Thymus (tissue), 11 donors: ENCODE measurements around the gene PHIP. TPM values are rescaled to one million over a fixed set of nuclear protein-coding genes. Genes with fewer than 3 reads are reported as not detected.
"Not testable (repeated sequence)": the region's sequence is repeated elsewhere in the genome, so short reads cannot be mapped to it uniquely, and the experiment has no call there.

Experiments
- DNase-seq, 9 donors: peaks; one replicate each; pipeline ENCODE4 v3.0.0-alpha.2; 2013; ENCODE audit warnings: low spot score in 9 of 9, low read depth in 6 of 9, missing footprints in 1 of 9
- H3K27ac ChIP-seq, 2 donors: one replicate each; pipeline ENCODE4 v1.5.1; 2013; ENCODE audit warnings: control low read depth in 1 of 2, low read depth in 1 of 2, low read length in 1 of 2, mild to moderate bottlenecking in 1 of 2, moderate library complexity in 1 of 2
- H3K27me3 ChIP-seq, 2 donors: one replicate each; pipeline ENCODE4 v1.5.1; 2013; ENCODE audit warnings: low read length in 1 of 2; ENCODE audit not compliant: control insufficient read depth in 2 of 2, insufficient read depth in 1 of 2
- H3K36me3 ChIP-seq, 2 donors: one replicate each; pipeline ENCODE4 v1.5.1; 2013; ENCODE audit warnings: low read length in 1 of 2, mild to moderate bottlenecking in 1 of 2, moderate library complexity in 1 of 2; ENCODE audit not compliant: control insufficient read depth in 2 of 2, insufficient read depth in 2 of 2
- H3K4me1 ChIP-seq, 2 donors: one replicate each; pipeline ENCODE4 v1.5.1; 2013; ENCODE audit warnings: low read length in 2 of 2; ENCODE audit not compliant: control insufficient read depth in 2 of 2, insufficient read depth in 2 of 2
- H3K4me3 ChIP-seq, 2 donors: one replicate each; pipeline ENCODE4 v1.5.1; 2013; ENCODE audit warnings: low read length in 2 of 2, control low read depth in 1 of 2, mild to moderate bottlenecking in 1 of 2
- H3K9me3 ChIP-seq, 2 donors: one replicate each; pipeline ENCODE4 v1.5.1; 2013; ENCODE audit warnings: low read length in 1 of 2, mild to moderate bottlenecking in 1 of 2; ENCODE audit not compliant: control insufficient read depth in 2 of 2, insufficient read depth in 1 of 2
- WGBS: extraction: QIAGEN DNeasy Blood & Tissue Kit; methylation state at CpG from one replicate; pipeline ENCODE4 v1.1.7; 2013; 5-methylcytosine and 5-hydroxymethylcytosine counted together
- polyA plus RNA-seq: library from polyadenylated mRNA; stranded (reverse); fragments of 200-250 nt; gene quantifications from one replicate; pipeline ENCODE4 v1.2.3, GENCODE V29; 2013
- total RNA-seq: library from RNA; stranded (reverse); fragments of 120-200 nt; gene quantifications from one replicate; pipeline ENCODE4 v1.2.4, GENCODE V29; 2013
- donor health status: healthy.

Gene PHIP
- total and polyA plus RNA-seq, 2 donors, result 16.8 to 25.5 TPM

GRCh38 chr6:79091801-79092200 lies 13.7 kb upstream of the PHIP start:
- H3K9me3 ChIP-seq, H3K27ac ChIP-seq, H3K4me1 ChIP-seq, H3K27me3 ChIP-seq, H3K36me3 ChIP-seq, H3K4me3 ChIP-seq, DNase-seq: not testable (repeated sequence)
- 90% methylated on average over 5 of the region's 5 CpGs for WGBS

- 91% methylated on average over 2 of the region's 2 CpGs for WGBS
- no peaks in the 10 kb centered on the region for H3K9me3 ChIP-seq
- no peaks in the 10 kb centered on the region for H3K4me1 ChIP-seq
- no peaks in the 10 kb centered on the region for H3K27me3 ChIP-seq
- no peak for DNase-seq
- no peak overlapping the region for H3K4me3 ChIP-seq
- H3K36me3 ChIP-seq, result no peaks in the 10 kb centered on the region
- no peak overlapping the region for H3K27ac ChIP-seq
Measured at GRCh38 chr6:79089552-79090404, 11.7 kb upstream of the PHIP start.

GRCh38 chr6:79084693-79085092 lies 6.6 kb upstream of the PHIP start:
- Histone ChIP-seq H3K9me3 (no peaks in the 10 kb centered on the region), H3K4me1 (peaks cover 0 to 2% of the 10 kb centered on the region in 2 donors), H3K27me3 (no peaks in the 10 kb centered on the region), H3K36me3 (no peaks in the 10 kb centered on the region), H3K27ac (no peak overlapping the region), H3K4me3 (no peak overlapping the region)
- no peak for DNase-seq
- WGBS, result 89% methylated on average over 1 of the region's 1 CpG

- Histone ChIP-seq H3K4me3 (no peak overlapping the region), H3K27ac (no peak overlapping the region), H3K27me3 (no peaks in the 10 kb centered on the region), H3K9me3 (no peaks in the 10 kb centered on the region), H3K36me3 (no peaks in the 10 kb centered on the region), H3K4me1 (peaks cover 0 to 3% of the 10 kb centered on the region in 2 donors)
- no peak for DNase-seq
- 96% methylated on average over 1 of the region's 1 CpG for WGBS
Measured at GRCh38 chr6:79082304-79082703, 4.2 kb upstream of the PHIP start.

GRCh38 chr6:79081663-79082062 lies 3.6 kb upstream of the PHIP start:
- H3K4me3 ChIP-seq, result no peak overlapping the region
- H3K36me3 ChIP-seq, result no peaks in the 10 kb centered on the region
- no peaks in the 10 kb centered on the region for H3K27me3 ChIP-seq
- no peaks in the 10 kb centered on the region for H3K9me3 ChIP-seq
- H3K27ac ChIP-seq, result no peak overlapping the region
- no peak for DNase-seq
- peaks cover 0 to 3% of the 10 kb centered on the region in 2 donors for H3K4me1 ChIP-seq

- no peaks in the 10 kb centered on the region for H3K27me3 ChIP-seq
- peak overlapping the region in 1 of 2 donors; percentile 99 for H3K27ac ChIP-seq
- H3K4me1 ChIP-seq, result peaks cover 0 to 3% of the 10 kb centered on the region in 2 donors
- 37% methylated on average over 2 of the region's 2 CpGs for WGBS
- DNase-seq, result peak in 2 of 9 donors; percentile 15 to 35
- H3K9me3 ChIP-seq, result no peaks in the 10 kb centered on the region
- no peaks in the 10 kb centered on the region for H3K36me3 ChIP-seq
- peak overlapping the region in 1 of 2 donors; percentile 90 for H3K4me3 ChIP-seq
Measured at GRCh38 chr6:79079561-79080041, 1.5 kb upstream of the PHIP start.

- H3K27me3 ChIP-seq, result no peaks in the 10 kb centered on the region
- no peaks in the 10 kb centered on the region for H3K9me3 ChIP-seq
- H3K4me3 ChIP-seq, result peak overlapping the region; percentile 90 to 97
- H3K4me1 ChIP-seq, result peaks cover 0 to 3% of the 10 kb centered on the region in 2 donors
- WGBS, result under 1% methylated on average over 49 of the region's 49 CpGs
- peak overlapping the region; percentile 92 to 99 for H3K27ac ChIP-seq
- DNase-seq, result no peak
- peaks cover 0 to 2% of the 10 kb centered on the region in 2 donors for H3K36me3 ChIP-seq
Measured at GRCh38 chr6:79077715-79078074, 359 bp downstream of the PHIP start.

- Histone ChIP-seq H3K36me3 (peaks cover 0 to 5% of the 10 kb centered on the region in 2 donors), H3K27ac (peak overlapping the region; percentile 97), H3K9me3 (no peaks in the 10 kb centered on the region), H3K4me3 (peak overlapping the region; percentile 77 to 97), H3K4me1 (peaks cover 0 to 3% of the 10 kb centered on the region in 2 donors), H3K27me3 (no peaks in the 10 kb centered on the region)
- 1% methylated on average over 79 of the region's 79 CpGs for WGBS
- DNase-seq, result peak; percentile 66 to 96 (median 86)
Measured at GRCh38 chr6:79076782-79077641, 1.0 kb downstream of the PHIP start.

GRCh38 chr6:79076160-79076559 lies 1.9 kb downstream of the PHIP start:
- Histone ChIP-seq H3K4me3 (peak overlapping the region; percentile 77 to 97), H3K27ac (peak overlapping the region in 1 of 2 donors; percentile 97), H3K27me3 (no peaks in the 10 kb centered on the region), H3K4me1 (peaks cover 0 to 3% of the 10 kb centered on the region in 2 donors), H3K9me3 (no peaks in the 10 kb centered on the region), H3K36me3 (peaks cover 0 to 5% of the 10 kb centered on the region in 2 donors)
- peak in 3 of 9 donors; percentile 12 to 47 (median 44) for DNase-seq
- 20% methylated on average over 5 of the region's 5 CpGs for WGBS
